ES-I3 (cell line): ENCODE results near the gene ABHD1.

ENCODE experiments used
- H3K36me3 ChIP-seq: 2 replicates; pipeline ENCODE4 v1.6.1; 2013; ENCODE audit warnings: mild to moderate bottlenecking, low read length, control low read depth, moderate library complexity; ENCODE audit not compliant: insufficient read depth
- H3K4me1 ChIP-seq: 2 replicates; pipeline ENCODE4 v1.6.1; 2013; ENCODE audit warnings: mild to moderate bottlenecking, control low read depth, low read length; ENCODE audit not compliant: insufficient read depth
- H3K9ac ChIP-seq: 2 replicates; pipeline ENCODE4 v1.6.1; 2013; ENCODE audit warnings: low read depth, mild to moderate bottlenecking, low read length, moderate library complexity
- H3K9me3 ChIP-seq: 2 replicates; pipeline ENCODE4 v1.6.1; 2013; ENCODE audit warnings: mild to moderate bottlenecking, low read length, moderate library complexity; ENCODE audit not compliant: control insufficient read depth, insufficient read depth

ABHD1 gene

DNA sequence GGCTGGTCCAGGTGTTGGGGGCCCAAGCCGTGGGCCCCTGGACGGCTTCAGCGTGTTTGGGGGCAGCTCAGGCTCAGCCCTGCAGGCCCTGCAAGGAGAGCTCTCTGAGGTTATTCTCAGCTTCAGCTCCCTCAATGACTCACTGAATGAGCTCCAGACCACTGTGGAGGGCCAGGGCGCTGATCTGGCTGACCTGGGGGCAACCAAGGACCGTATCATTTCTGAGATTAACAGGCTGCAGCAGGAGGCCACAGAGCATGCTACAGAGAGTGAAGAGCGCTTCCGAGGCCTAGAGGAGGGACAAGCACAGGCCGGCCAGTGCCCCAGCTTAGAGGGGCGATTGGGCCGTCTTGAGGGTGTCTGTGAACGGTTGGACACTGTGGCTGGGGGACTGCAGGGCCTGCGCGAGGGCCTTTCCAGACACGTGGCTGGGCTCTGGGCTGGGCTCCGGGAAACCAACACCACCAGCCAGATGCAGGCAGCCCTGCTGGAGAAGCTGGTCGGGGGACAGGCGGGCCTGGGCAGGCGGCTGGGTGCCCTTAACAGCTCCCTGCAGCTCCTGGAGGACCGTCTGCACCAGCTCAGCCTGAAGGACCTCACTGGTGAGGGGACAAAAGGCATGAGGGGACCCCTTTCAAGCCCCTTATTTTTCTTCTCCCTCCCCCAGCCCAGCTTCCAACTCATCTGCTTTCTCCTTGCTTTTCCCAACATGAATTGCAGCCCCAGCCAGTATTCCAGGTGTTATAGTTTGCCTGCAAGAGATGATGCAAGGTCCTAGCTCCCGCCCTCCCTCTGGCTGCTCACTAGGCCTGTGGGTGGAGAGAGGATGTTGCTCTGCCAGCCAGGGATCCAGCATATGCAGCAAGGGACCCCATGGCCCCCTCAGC, 40.0 kb upstream of the ABHD1 start:
- Histone ChIP-seq H3K9me3 (no peaks in the 10 kb centered on the region), H3K4me1 (peaks cover 4% of the 10 kb centered on the region; the same call in 1 of the 2 replicates), H3K9ac (no peak overlapping the region), H3K36me3 (no peaks in the 10 kb centered on the region)

GRCh38 chr2:27084297-27085061, 39.1 kb upstream of the ABHD1 start:
- no peak overlapping the region for H3K9ac ChIP-seq
- no peaks in the 10 kb centered on the region for H3K36me3 ChIP-seq
- H3K4me1 ChIP-seq = peaks cover 4% of the 10 kb centered on the region; the same call in 1 of the 2 replicates
- H3K9me3 ChIP-seq = no peaks in the 10 kb centered on the region

GRCh38 chr2:27085062-27085672, 38.4 kb upstream of the ABHD1 start:
- peaks cover 4% of the 10 kb centered on the region; the same call in 1 of the 2 replicates for H3K4me1 ChIP-seq
- H3K36me3 ChIP-seq = no peaks in the 10 kb centered on the region
- H3K9me3 ChIP-seq = no peaks in the 10 kb centered on the region
- peak overlapping the region; percentile 85 for H3K9ac ChIP-seq

GRCh38 chr2:27085673-27086089, 37.9 kb upstream of the ABHD1 start:
- H3K4me1 ChIP-seq = peaks cover 4% of the 10 kb centered on the region; the same call in 1 of the 2 replicates
- H3K36me3 ChIP-seq = no peaks in the 10 kb centered on the region

DNA sequence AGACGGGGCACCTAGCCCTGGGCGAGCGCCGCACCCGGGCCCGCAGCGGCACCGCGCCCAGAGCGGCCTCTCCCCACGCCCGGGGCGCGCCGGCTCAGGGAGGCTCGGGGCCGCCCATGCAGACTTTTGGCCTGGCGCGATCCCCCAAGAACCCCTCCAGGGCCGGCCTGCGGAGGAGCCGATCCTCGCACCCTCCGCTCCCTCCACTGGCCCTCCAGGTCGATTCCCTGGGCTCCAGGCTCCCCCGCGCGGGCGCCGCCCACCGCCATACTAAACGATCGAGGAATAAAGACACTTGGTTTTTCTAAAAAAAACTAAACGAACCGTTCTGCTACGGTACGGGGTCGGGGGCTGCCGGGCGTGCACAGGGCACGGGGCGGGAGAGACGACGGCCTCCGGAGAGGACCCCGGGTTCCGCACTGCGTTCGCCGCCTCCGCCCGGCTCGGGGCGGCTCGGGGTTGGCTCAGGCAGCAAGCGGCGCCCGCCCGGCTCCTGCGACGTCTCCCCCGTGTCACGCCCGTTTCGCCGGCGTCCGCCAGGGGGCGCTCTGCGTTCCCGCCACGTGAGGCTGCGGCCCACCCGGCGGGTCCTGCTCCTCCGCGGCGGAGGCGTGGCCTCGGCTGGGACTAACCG, 37.4 kb upstream of the ABHD1 start:
- Histone ChIP-seq H3K4me1 (peaks cover 4% of the 10 kb centered on the region; the same call in 1 of the 2 replicates), H3K9ac (peak overlapping the region; percentile 85), H3K9me3 (no peaks in the 10 kb centered on the region), H3K36me3 (no peaks in the 10 kb centered on the region)

More at GRCh38 chr2:27085673-27086089, 37.9 kb upstream of the ABHD1 start:
- Histone ChIP-seq H3K9ac (peak overlapping the region; percentile 85), H3K9me3 (no peaks in the 10 kb centered on the region)

GRCh38 chr2:27086724-27087593, 36.7 kb upstream of the ABHD1 start, which contains the start of gene KHK:
Gene KHK, plus strand, starts transcription at chr2:27086772. Its CDS starts 488 bp downstream, at chr2:27087260.
- Histone ChIP-seq H3K36me3 (no peaks in the 10 kb centered on the region), H3K9ac (peak within 1 kb of the TSS; percentile 85), H3K9me3 (no peaks in the 10 kb centered on the region), H3K4me1 (no peaks in the 10 kb centered on the region; the same call in 1 of the 2 replicates)

- Histone ChIP-seq H3K9ac (no peak overlapping the region), H3K9me3 (no peaks in the 10 kb centered on the region), H3K4me1 (peaks cover 1% of the 10 kb centered on the region; the same call in 1 of the 2 replicates), H3K36me3 (no peaks in the 10 kb centered on the region)
These were observed 35.7 kb upstream of the ABHD1 start for GRCh38 chr2:27087823-27088410.

- peaks cover 3% of the 10 kb centered on the region; the same call in 1 of the 2 replicates for H3K4me1 ChIP-seq
These were observed 35.0 kb upstream of the ABHD1 start for GRCh38 chr2:27088634-27089033.

GRCh38 chr2:27089111-27089954, 34.3 kb upstream of the ABHD1 start:
- Histone ChIP-seq H3K9ac (no peak overlapping the region), H3K4me1 (peaks cover 3% of the 10 kb centered on the region; the same call in 1 of the 2 replicates), H3K36me3 (no peaks in the 10 kb centered on the region), H3K9me3 (no peaks in the 10 kb centered on the region)

More at GRCh38 chr2:27088634-27089033, 35.0 kb upstream of the ABHD1 start:
- Histone ChIP-seq H3K36me3 (no peaks in the 10 kb centered on the region), H3K9me3 (no peaks in the 10 kb centered on the region), H3K9ac (no peak overlapping the region)

GRCh38 chr2:27091746-27092695, 31.6 kb upstream of the ABHD1 start:
- Histone ChIP-seq H3K4me1 (peaks cover 3% of the 10 kb centered on the region; the same call in 1 of the 2 replicates), H3K9me3 (no peaks in the 10 kb centered on the region)

DNA sequence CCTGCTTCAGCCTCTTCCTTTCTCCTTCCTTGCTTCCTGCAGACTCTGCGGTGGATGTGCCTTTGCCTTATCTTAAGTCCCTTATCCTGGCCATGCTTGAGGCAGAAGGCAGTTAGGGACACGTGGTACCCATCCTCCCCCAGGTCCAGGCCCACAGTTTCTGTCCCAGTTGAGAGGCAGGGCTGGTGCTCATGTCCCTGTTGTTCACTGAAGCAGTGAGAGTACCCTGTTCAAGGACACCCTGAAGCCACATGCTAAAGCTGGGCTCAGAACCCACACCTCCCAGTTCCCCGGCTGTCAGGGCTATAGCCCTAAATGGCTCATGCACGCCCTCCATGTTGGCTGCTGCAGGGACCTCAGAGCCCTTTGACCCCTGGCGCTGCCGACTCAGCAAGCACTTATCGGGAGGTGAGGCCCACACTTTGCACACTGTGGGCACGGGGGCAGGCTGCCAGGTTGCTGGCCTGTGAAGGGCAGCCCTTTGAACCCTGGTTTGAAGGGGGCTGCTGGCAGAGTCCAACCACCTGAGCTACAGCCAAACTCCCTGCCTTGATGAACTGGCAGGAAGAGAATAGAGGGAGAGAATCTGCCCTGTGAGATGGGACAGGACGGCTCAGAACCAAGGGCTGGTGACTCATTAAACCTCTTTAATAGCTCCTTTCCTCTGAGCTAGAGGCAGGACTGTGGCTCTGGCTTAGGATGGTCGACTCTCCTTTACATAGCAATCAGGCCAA, 30.8 kb upstream of the ABHD1 start:
- no peaks in the 10 kb centered on the region for H3K9me3 ChIP-seq
- no peaks in the 10 kb centered on the region for H3K36me3 ChIP-seq
- peaks cover 3% of the 10 kb centered on the region; the same call in 1 of the 2 replicates for H3K4me1 ChIP-seq
- no peak overlapping the region for H3K9ac ChIP-seq

More at GRCh38 chr2:27091746-27092695, 31.6 kb upstream of the ABHD1 start:
- Histone ChIP-seq H3K9ac (no peak overlapping the region), H3K36me3 (no peaks in the 10 kb centered on the region)
